Thoracic aorta (tissue), 2 donors: ENCODE data around the gene GOLGA1. TPM values are rescaled to one million over a fixed set of nuclear protein-coding genes. Genes with fewer than 3 reads are reported as not detected.

Experiments
- ATAC-seq: fragments of 150-250 bp; one replicate; pipeline ENCODE4 v1.8.0; 2017; ENCODE audit warnings: low read depth; ENCODE audit not compliant: insufficient number of reproducible peaks, low FRiP score
- DNase-seq: peaks from one replicate; pipeline ENCODE4 v3.0.0-alpha.2; 2020; ENCODE audit warnings: low spot score
- H3K27ac ChIP-seq, 2 donors: fragments of 200-600 bp; sonication (generic); 1 replicate in 1 of 2; 2 replicates in 1 of 2; pipeline ENCODE4 v1.5.1; 2016; ENCODE audit warnings: mild to moderate bottlenecking in 2 of 2, moderate library complexity in 2 of 2
- H3K27me3 ChIP-seq: fragments of 200-600 bp; sonication (generic); replicated peaks from 2 replicates; pipeline ENCODE4 v1.6.0; 2016; ENCODE audit warnings: mild to moderate bottlenecking; ENCODE audit not compliant: insufficient read depth
- H3K36me3 ChIP-seq: fragments of 200-600 bp; sonication (generic); one replicate; pipeline ENCODE4 v1.5.1; 2016
- H3K4me1 ChIP-seq, 2 donors: fragments of 200-600 bp; sonication (generic); 1 replicate in 1 of 2; 2 replicates in 1 of 2; pipeline versions ENCODE4 v1.5.1 to v1.6.0; 2016; ENCODE audit warnings: low read depth in 2 of 2, mild to moderate bottlenecking in 1 of 2; ENCODE audit not compliant: control insufficient read depth in 1 of 2
- H3K4me3 ChIP-seq: fragments of 200-600 bp; sonication (generic); 2 replicates; pipeline ENCODE4 v1.5.1; 2016; ENCODE audit warnings: mild to moderate bottlenecking
- H3K9me3 ChIP-seq: fragments of 200-600 bp; sonication (generic); 2 replicates; pipeline ENCODE4 v1.5.1; 2016
- CTCF ChIP-seq: fragments of 200-600 bp; sonication (generic); IDR thresholded peaks from one replicate; pipeline ENCODE4 v1.5.1; 2019; ENCODE audit warnings: antibody characterized with exemption
- total RNA-seq, 2 donors: library from RNA; depleted of rRNA; stranded (reverse); fragments of >200 nt; gene quantifications; one replicate each; pipeline versions ENCODE4 v1.1.0 to v1.2.3, GENCODE V29; 2016

GOLGA1 gene
- total RNA-seq, 2 donors from 2014 or later = 11.6 to 22.2 TPM

GRCh38 chr9:124878021-124878420 lies 62.9 kb downstream of the GOLGA1 start:
- Histone ChIP-seq H3K36me3 (peaks cover 65% of the 10 kb centered on the region), H3K27ac (no peak overlapping the region), H3K4me3 (no peak overlapping the region), H3K4me1 (peaks cover 0 to 7% of the 10 kb centered on the region in 2 donors), H3K27me3 (no peaks in the 10 kb centered on the region), H3K9me3 (no peaks in the 10 kb centered on the region)
- DNase-seq (no peak), ATAC-seq (no peak)
- TF ChIP-seq CTCF = no peak

GRCh38 chr9:124877021-124877782 lies 63.7 kb downstream of the GOLGA1 start:
- no peaks in the 10 kb centered on the region for H3K9me3 ChIP-seq
- H3K4me1 ChIP-seq = peaks cover 3 to 16% of the 10 kb centered on the region in 2 donors
- H3K27ac ChIP-seq = no peak overlapping the region
- peaks cover 61% of the 10 kb centered on the region for H3K36me3 ChIP-seq
- H3K4me3 ChIP-seq = no peak overlapping the region
- H3K27me3 ChIP-seq = no peaks in the 10 kb centered on the region
- no peak for DNase-seq
- no peak for TF ChIP-seq CTCF
- ATAC-seq = no peak

- no peak for TF ChIP-seq CTCF
- Histone ChIP-seq H3K4me3 (no peak overlapping the region), H3K4me1 (peaks cover 18 to 33% of the 10 kb centered on the region in 2 donors), H3K27me3 (no peaks in the 10 kb centered on the region), H3K9me3 (no peaks in the 10 kb centered on the region), H3K36me3 (peaks cover 47% of the 10 kb centered on the region), H3K27ac (no peak overlapping the region)
- ATAC-seq (no peak), DNase-seq (no peak)
Measured at GRCh38 chr9:124875501-124875900, 65.4 kb downstream of the GOLGA1 start.

- TF ChIP-seq CTCF = no peak
- ATAC-seq (no peak), DNase-seq (no peak)
- no peak overlapping the region for H3K27ac ChIP-seq
- H3K9me3 ChIP-seq = no peaks in the 10 kb centered on the region
- H3K36me3 ChIP-seq = peaks cover 33% of the 10 kb centered on the region
- no peak overlapping the region for H3K4me3 ChIP-seq
- H3K4me1 ChIP-seq = peaks cover 24 to 42% of the 10 kb centered on the region in 2 donors
- H3K27me3 ChIP-seq = no peaks in the 10 kb centered on the region
Measured at GRCh38 chr9:124873664-124874063, 67.2 kb downstream of the GOLGA1 start.

- no peak for TF ChIP-seq CTCF
- H3K27me3 ChIP-seq = no peaks in the 10 kb centered on the region
- H3K9me3 ChIP-seq = no peaks in the 10 kb centered on the region
- H3K4me3 ChIP-seq = peak overlapping the region; percentile 82
- no peak for DNase-seq
- ATAC-seq = no peak
- peaks cover 29 to 52% of the 10 kb centered on the region in 2 donors for H3K4me1 ChIP-seq
- H3K36me3 ChIP-seq = peaks cover 14% of the 10 kb centered on the region
- no peak overlapping the region for H3K27ac ChIP-seq
Measured at GRCh38 chr9:124871156-124871561, 69.7 kb downstream of the GOLGA1 start.
